GM12872 (cell line): Measurements from ENCODE around the gene AGBL4.

Experiments
- TF ChIP-seq, protein P1 (sequence below): IDR thresholded peaks from 3 replicates; pipeline ENCODE4 v1.5.1; 2011; ENCODE audit warnings: low read depth, mild to moderate bottlenecking, low read length, moderate library complexity; ENCODE audit not compliant: insufficient read depth

The AGBL4 gene

DNA sequence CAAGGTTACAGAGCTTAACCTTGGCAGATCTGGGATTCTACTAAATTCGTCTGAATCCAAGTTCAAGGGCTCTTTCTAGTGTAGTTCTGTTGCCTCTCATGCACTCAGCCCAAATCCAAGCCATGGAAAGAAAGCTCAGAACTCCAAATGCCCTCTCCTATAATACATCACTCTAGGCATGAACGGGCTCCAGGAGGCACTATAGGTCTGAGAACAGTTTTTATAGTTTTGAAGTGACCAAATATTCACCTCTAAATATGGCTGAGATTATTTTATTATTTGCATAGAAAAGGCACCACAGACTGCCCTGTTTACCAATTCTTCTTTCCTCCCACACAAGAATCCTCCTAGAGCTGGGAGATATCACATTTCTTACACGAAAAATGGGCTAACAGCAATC is 919.2 kb downstream of the AGBL4 start:
- TF ChIP-seq, protein P1, sequence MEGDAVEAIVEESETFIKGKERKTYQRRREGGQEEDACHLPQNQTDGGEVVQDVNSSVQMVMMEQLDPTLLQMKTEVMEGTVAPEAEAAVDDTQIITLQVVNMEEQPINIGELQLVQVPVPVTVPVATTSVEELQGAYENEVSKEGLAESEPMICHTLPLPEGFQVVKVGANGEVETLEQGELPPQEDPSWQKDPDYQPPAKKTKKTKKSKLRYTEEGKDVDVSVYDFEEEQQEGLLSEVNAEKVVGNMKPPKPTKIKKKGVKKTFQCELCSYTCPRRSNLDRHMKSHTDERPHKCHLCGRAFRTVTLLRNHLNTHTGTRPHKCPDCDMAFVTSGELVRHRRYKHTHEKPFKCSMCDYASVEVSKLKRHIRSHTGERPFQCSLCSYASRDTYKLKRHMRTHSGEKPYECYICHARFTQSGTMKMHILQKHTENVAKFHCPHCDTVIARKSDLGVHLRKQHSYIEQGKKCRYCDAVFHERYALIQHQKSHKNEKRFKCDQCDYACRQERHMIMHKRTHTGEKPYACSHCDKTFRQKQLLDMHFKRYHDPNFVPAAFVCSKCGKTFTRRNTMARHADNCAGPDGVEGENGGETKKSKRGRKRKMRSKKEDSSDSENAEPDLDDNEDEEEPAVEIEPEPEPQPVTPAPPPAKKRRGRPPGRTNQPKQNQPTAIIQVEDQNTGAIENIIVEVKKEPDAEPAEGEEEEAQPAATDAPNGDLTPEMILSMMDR = no peak

DNA sequence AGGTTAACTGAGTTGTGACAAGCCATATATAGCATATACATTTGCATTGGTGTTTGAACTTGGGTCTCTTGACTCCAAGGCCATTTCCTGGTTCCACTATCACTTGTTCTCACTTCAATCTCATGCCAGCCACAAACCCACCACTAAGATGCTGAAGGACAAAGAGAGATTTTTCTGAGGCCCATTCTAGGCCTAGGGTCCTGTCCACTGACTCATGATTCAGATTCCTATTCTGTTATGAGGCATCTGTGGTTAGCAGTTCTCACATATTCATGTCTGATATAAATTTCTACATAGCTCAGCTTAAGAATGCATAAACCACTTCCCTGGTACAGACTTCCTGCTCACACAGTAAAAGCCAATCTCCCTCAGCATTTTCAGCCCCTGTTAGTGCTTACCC is 921.0 kb downstream of the AGBL4 start:
- TF ChIP-seq, protein P1 = no peak

DNA sequence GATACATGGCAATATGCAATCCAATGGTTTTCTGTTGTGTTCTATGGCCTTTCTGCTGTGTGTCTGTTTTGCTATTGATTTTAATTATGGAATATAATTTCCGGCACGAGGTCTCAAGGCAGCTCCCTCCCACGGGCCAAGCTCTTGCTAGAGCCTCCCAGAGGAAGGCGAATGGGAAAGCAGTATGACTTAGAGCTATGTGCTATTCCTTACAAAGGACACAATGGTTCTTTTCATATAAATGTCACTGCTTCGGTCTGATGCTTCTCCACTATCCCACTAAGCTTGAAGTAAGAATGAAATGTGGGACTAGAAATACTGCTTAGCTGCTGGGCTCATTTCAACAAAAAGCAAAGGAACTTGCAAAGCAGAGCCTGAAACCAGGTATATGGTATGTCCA is 924.9 kb downstream of the AGBL4 start:
- TF ChIP-seq, protein P1 = no peak

DNA sequence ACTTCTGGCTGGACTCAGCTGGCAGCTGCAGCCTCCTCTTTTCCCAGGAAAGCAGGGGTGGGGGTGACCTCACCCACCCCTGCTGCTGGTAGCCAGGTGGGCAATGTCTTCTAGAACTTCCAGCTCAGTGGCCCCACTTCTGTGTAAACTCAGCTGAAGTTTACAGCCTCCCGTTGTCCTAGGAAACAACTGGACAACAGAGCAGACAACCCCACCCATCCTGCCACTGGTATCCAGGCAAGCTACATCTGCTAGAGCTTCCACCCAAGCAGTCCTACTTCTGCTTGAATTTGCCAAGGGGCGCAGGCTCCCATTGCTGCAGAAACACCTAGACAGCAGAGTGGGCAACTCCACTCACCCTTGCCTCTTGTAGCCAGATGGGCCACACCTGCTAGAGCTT is 937.4 kb downstream of the AGBL4 start:
- TF ChIP-seq, protein P1 = no peak

DNA sequence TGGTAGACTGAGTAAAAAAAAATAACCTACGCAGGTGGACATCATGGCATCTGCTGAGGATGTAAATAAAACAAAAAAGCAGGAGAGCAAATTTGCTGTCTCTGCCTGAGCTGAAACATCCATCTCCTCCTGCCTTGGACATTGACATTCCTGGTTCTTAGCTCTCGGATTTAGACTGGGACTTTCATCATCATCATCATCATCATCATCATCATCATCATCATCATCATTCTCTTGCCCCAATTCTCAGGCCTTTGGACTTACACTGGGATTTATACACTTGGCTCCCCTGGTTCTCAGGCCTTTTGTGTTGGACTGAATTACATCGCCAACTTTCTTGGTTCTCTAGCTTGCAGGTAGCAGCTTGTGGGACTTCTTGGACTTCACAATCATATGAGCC is 938.7 kb downstream of the AGBL4 start:
- TF ChIP-seq, protein P1 = no peak

DNA sequence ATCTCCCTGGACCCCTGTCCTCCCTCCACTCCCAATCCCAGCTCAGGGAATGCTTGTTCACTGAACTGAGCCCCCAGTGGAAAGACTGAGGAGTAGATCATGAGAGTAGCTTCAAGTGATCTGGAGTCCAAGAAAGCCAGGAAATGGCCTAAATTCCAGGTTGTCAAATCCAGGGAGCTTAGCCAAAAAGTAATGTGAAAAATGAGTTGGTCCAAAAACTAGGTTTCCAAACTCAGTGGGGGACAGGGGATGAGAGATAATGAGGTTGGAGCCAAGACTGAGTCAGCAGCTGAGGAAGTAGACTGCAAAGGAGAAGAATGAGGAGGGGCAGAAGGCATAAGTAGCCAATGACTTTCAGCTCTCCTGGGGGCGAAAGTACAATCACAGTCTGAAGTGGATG is 963.0 kb downstream of the AGBL4 start:
- TF ChIP-seq, protein P1 = no peak

DNA sequence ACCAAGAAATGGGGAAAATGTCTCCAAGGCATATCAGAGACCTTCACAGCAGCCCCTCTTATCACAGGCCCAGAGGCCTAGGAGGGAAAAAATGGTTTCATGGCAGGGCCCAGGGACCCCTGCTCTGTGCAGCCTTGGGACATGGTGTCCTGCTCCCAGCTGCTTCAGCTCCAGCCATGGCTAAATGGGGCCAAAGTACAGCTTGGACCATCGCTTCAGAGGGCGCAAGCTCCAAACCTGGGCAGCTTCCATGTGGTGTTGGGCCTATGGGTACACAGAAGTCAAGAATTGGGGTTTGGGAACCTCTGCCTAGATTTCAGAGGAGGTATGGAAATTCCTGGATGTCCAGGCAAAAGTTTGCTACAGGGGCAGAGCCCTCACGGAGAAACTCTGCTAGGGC is 964.7 kb downstream of the AGBL4 start:
- TF ChIP-seq, protein P1 = no peak

DNA sequence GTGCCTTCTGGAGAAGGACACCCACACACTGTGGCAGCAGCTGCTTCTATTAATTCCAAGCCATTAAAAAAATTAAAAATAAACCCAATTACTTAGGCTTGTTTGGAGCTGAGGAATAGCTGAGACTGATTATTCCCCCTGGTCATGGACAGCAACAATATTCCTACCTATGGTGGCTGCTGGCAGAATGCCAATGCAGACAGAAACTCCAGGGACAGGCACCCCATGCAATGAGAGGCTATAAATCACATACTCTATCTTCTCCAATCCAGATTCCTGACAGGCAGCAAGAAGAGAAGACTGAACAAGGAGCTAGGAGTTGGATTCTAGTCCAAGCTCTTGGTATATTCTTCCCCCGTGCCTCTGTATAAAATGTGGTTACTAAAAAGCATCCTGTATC is 971.7 kb downstream of the AGBL4 start:
- TF ChIP-seq, protein P1 = no peak
